SHP77 treated with DMSO at 0.1 percent for 48 hours (cell line): ENCODE results near the gene PPCDC.

Source experiments
- DNase-seq: peaks from one replicate; lab custom pipeline; 2025; lab: John Stamatoyannopoulos, UW

The PPCDC gene

DNA sequence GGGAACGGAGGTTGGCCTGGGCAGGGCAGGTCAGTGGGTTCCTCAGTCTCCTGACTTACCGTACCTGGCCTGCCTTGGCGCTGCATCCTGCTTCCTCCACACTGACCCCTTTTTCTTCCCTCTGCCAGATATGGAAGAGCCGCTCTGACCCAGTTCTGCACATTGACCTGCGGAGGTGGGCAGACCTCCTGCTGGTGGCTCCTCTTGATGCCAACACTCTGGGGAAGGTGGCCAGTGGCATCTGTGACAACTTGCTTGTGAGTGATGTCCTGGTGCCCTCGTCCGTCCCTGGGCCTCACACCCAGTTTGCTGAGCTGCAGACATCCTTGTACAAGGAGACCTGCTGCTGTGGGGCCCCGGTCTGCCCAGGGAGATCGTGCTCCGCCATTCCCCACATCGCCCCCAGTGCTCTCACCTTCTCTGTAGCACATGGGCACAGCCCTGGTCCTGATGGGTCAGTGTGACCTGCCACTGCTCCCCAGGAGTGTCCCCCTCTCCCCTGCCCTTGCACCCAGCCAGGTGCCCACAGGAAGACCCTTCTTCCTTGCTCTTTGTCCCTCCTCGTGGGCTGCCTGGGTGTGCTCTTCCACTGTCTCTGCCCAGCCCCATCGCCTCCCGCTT lies 21.0 kb downstream of the PPCDC start:
- no peak for DNase-seq

DNA sequence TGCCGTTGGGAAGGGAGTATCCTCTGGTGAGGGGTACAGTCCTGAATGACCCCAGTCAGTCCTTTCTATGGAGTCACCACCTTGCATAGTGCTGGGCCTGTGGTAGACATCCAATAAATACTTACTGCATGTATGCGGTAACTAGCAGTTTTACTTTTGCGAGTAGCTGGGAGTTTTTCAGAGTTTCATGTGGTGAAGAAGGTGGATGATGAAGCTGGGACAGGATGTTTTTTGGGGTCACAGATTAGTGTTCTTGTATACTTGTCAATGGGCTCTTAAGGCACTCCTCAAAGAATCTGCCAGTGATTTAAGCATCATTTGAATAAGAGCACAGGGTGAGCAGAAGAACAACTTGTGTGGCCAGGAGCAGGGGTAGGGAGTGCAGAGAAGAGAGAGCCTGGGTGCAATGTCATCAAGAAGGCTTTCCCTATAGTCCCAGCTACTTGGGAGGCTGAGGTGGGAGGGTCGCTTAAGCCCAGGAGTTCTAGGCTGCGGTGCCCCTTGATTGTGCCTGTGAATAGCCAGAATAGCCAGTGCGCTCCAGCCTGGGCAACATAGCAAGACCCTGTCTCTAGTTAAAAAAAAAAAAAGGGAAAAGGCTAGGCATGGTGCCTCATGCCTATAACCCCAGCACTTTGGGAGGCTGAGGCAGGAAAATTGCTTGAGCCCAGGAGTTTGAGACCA lies 22.1 kb downstream of the PPCDC start:
- no peak for DNase-seq

DNA sequence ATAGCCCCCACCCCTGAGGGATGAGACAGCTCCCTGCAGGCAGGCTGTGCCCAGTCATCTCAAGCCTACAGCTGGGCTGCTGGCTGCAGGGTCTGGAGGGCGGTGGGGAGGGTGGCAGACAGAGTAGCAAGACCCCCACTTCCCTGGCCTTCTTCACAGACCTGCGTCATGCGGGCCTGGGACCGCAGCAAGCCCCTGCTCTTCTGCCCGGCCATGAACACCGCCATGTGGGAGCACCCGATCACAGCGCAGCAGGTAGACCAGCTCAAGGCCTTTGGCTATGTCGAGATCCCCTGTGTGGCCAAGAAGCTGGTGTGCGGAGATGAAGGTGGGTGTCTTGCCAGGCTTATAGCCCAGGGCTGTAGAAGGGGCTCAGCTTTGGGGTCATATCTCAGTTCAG lies 25.0 kb downstream of the PPCDC start:
- DNase-seq: no peak

DNA sequence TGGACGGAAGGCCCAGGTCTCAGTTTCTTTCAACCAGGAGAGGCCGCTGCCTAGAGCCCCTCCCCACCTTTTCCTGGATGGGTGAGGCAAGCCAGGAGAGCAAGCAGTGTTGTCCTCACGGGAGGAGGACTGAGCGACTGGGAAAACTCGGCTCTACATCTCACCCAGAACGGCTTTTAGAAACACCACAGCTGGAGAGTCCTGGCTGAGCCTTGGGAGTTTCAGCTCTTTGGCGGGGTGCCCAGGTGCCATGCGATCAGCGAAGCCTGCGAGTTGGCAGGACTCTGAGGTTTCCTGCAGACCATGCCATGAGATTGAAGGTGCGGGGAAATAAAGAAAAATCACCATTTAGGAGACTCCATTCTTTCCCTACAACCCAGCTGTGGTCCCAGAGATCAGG lies 26.0 kb downstream of the PPCDC start:
- no peak for DNase-seq

DNA sequence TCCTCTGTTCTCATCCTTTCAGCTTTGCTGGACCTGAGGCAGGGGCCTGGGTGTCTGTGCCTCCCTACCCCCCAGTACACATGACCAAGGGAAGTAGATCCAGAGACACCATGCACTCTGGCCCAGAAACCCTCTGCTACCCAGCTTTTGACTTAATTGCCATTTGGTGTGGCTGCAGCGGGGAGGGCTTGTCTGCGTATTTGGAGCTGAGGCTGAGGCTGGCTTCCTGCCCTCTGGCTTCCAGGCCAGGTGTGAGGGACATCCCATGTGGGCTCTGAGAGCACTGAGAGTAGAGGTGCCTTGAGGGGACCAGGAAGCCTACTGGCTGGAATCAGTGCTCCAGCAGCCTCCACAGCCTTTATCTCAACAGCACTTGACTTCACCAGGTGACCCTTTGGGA lies 26.9 kb downstream of the PPCDC start:
- no peak for DNase-seq

DNA sequence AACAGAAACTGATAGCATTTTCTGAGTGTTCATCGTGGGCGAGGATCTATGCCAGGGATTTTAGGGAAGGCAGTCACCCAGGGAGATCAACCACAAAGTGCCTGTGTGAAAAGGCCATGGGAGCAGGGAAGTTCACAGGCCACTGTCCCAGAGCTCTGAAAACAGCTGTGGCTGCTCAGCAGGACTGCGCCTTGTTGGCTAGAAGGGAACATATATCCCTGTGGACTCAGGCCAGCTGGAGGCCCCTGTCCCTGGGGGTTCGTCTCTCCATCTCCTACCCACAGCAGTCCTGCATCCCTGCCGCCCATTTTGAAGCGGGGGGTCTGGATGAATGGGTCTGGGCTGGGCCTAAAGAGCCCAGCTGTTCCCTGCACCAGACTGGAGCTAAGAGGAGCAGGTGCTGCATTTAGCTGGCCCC lies 27.8 kb downstream of the PPCDC start:
- DNase-seq: no peak

DNA sequence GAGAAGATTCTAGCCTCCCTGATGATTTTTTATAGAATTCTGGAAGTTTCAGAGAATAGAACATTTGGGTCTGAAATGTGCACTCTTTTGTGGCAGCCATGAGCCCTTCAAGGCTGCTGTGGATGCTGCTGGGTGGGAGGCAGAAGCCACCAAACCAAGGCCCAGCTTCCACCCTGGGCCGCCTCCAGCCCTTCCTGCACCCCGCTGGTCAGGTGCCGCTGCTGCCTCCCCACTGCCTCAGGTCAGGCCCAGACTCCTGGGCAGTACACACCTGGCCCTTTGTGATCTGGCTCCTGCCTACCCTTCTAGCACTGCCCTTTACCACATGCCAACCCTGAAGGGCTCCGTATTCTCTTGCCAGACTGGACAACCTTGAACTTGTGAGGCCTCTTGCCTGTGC lies 28.3 kb downstream of the PPCDC start:
- DNase-seq: no peak

DNA sequence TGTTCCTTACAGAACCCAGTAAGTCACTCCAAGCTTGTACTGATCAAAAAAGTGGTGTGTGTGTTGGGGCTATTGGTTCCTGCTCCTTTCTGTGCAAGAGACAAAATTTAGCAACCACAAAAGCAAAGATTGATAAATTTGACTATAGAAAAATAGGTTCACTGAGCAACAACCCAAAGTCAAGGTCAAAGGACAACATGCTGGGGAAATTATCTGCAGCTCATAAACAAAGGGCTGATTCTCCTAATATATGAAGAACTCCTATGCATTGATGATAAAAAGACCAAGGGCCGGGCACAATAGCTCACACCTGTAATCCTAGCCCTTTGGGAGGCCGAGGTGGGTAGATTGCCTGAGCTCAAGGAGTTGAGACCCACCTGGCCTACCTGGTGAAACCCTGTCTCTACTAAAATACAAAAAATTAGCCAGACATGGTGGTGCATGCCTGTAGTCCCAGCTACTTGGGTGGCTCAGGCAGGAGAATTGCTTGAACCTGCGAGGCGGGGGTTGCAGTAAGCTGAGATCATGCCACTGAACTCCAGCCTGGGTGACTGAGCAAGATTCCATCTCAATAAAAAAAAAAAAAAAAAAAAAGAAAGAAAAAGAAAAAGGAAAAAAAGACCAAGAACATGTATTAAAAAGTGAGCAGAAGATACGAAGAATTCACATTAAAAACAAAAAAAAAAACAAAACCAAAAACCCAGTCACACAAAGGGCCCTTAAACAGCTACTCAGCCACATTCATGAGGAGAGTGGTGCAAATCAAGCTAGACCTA lies 29.8 kb downstream of the PPCDC start:
- DNase-seq: no peak

DNA sequence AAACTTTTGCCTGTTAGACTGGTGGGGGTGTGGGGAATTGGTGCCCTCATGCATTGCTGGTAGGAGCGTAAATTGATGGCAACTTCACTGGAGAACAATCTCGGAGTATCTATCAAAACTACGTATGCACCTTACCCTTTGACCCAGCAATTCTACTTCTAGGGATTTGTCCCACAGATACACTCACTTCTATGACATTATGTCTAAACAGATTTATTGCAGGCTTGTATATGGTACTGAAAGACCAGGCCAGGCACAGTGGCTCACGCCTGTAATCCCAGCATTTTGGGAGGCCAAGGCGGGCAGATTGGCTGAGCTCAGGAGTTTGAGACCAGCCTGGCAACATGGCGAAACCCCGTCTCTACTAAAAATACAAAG lies 30.3 kb downstream of the PPCDC start:
- DNase-seq: no peak

DNA sequence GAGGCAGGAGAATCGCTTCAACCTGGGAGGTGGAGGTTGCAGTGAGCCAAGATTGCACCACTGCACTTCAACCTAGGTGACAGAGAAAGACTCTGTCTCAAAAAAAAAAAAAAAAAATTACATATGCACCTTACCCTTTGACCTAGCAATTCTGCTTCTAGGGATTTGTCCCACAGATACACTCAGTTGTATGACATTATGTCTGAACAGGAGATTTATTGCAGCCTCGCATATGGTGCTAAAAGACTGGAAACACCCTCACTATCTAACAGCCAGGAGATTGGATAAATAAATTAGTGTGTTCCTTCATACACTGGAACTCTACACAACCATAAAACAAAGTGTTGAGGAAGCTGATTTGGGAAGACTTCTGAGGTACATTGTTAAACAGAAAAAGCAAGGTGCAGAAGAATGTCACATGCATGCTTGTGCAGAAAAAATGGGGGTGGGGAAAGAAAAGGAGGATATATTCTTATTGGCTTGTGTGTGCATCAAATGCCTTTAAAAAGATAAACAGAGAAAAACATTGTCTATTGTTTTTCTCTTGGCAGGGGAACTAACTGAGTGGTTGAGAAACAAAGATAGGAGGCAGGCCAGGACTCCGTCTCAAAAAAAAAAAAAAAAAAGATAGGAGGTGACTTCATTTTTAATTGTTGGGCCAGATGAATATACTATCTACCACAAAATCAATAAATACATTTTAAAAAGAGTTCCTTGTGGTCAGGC lies 30.9 kb downstream of the PPCDC start:
- no peak for DNase-seq

DNA sequence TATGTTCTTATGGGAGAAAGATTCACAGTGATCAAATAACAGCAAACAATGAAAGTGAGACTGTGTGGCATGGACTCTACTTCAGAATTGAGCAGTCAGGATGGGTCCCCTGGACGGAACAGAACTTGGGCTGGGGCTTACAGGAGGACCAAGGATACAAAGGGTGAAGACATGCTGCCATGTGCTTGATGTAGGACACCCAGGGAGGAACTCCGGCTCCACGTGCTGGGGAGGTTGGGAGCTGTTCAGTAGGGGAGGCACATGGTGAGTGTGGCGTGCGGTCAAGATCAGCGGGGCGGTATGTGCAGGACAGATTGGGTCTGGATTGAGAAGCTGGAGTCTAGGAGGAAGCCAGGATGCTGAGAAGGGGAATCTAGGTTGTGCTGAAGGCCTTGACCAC lies 32.6 kb downstream of the PPCDC start:
- DNase-seq: no peak

DNA sequence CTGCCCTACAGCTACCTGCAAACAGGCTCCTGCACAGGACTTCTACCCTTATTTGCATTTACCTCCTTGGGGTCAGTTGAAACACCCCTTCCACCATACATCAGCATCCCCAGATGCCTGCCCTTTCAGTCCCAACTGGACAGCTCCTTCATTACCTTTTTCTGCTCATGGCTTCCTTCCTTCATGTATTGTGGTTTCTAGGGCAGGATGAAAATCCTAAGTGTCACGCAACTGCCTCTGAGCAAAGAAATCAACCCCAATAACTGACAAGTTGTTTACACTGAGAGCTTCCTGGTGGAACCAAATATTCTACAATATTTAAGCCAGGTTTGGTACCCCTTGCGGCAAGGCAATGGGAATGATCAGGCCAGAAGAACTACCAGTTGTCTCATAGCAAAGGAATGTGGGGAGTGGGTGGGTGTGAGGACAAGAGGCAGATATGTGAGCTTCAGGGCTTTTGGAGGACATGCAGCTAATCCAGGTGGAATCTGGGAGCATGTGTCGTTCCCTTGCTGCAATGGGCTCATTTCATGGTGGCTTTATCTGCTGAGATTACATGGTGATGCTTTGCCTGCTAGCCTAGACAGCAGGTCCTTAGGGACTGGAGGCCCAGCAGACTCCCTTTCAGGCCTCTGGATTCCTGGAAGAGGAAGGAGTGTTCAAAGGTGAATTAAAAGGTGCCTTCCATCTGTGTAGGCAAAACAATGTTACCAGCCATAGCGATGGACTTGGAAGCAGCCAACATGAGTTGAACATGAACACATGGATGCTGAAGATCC lies 34.9 kb downstream of the PPCDC start:
- DNase-seq: no peak

DNA sequence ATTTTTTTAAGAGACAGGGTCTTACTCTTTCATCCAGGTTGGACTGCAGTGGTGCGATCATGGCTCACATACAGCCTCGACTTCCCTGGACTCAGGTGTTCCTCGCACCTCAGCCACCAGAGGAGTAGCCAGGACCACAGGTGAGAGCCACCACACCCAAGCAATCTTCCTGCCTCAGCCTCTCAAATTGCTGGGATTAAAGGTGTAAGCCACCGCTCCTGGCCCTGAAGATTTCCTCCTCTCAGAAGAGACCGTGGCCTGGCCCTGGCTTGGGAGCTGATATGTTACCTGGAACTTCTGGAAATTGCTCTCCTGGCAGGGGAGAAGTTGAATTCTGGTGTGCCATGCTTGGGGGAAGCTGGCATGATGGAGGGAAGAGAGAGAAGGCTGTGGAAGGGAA lies 36.2 kb downstream of the PPCDC start:
- DNase-seq: no peak

DNA sequence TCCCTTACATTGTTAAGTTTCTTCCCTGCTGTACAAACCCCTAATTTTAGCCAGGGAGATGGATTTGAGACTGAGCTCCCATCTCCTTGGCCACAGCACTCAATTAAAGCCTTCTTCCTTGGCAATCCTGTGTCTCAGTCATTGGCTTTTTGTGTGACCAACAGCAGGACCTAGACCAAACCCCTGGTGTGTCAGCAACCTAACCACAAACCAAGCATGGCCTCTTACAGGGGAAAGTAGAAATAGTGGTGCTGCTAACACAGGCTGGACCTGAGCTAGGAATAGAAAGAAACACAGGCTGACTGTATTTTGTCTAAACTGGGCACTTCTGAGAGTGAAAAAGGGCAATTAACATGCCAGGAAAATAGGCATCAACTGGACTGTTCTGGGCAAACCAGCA lies 37.9 kb downstream of the PPCDC start:
- DNase-seq: no peak

DNA sequence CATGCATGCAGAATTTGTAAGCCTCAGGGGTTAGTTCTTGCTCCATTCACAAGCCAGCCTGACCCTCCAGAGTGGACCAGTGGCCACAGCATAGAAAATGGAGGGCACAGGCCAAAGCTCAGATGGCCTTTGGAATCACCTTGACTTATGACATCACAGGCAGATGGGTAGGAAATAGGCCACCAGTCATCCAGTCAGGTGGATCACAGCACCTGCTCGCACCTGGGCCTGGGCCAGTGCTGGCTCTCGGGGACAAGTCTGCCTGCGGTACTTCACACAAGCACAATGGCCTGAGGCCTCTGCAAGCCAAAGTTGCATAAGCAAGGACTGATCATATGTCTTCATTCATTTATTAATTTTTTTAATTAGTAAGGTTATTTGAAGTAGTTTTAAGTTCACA lies 39.3 kb downstream of the PPCDC start:
- DNase-seq: no peak

DNA sequence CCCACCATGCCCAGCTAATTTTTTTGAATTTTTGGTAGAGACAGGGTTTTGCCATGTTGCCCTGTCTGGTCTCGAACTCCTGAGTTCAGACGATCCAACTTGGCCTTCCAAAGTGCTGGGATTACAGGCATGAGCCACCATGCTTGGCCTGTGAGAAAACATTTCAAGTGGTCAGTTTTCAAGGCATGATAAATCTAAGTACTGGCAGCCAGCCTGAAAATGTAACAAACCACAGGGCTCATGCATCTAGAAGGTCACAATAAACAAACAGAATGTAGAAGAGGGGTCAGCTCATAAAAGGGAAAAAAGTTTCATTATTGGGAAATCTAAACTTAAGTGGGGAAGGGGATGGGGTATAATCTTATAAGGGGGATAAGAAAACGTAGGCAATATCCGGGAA lies 39.9 kb downstream of the PPCDC start:
- DNase-seq: no peak

DNA sequence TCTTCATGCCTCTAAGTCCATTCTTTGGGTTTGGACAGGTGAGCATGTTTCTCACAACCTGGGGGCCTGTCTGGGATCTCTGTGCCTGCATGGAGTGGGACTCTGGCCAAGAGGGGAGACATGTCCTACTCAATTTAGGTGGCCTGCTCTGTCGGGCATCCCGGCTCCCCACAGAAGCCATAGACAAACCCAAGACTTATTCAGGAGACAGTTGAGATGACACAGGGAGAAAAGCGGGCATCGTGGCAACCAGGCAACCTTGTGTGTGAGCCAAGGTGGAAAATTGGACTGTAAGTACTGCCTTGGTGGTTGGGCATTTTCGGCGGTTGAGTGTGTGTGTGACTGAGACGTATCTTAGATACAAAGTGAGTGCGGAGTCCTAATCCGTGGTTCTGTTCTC lies 40.5 kb downstream of the PPCDC start:
- DNase-seq: no peak

DNA sequence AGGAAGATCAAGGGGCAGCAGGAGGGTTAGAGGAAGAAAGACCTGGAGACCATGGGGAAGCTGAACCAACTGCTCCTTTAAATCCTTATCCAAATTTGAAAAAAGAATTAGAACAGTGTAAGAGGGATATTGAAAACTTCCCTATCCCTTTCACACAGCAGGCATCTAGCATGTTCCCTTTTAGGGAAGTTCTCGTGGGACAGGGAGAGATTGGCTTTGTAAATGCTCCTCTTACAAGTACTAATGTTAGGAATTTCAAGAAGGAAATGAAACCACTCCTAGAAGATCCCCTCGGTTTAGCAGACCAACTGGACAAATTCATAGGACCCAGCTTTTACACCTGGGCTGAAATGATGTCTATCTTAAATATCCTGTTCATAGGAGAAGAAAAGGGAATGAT lies 41.5 kb downstream of the PPCDC start:
- DNase-seq: no peak

DNA sequence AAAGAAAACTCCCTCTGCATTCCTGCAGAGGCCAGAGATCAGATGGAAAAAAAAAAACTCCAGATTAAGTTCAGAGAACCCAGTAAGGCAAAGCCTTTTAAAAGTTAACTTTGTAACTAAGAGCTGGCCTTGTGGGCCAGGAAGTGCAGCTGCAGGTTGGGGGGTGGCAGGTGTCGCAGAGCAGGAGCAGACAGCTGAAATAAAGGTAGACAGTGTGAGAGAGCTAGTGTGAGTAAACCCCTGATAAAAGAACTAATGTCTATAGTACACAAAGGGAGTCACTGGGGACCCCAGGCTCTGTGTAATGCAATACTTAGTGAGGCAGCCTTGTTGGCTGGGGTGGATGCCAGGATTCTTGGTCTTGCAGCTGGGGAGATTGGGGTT lies 42.1 kb downstream of the PPCDC start:
- no peak for DNase-seq

DNA sequence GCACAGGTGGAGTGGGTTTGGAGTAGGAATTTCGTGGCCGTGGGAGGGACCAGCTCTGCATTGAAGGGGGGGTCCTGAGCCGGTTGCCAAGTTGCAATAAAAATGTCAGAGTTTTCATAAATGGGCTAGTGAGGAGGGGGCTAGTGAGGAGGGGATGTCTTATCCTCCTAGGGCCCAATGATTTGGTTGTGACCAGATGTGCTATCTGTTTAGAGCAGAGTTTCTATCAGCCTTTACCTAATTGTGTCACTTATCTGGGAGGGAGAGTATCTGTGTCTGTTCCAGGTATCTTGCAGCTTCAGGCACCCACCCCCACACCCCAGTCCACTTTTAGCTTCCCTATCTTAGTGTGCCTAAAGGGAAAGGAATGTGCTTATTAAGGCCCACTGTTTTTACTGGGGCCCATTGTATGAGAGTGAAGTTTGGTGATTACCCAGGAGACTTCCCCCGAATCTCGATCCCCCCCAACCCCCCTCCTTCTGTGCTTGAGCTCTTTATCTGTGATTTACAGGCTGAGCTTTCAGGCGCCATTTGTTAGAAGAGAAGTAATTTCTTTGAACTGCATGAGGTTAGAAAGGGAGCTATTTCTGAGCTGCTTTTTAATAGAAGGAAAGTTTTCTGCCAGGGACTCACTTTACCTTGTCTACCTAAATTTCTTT lies 42.6 kb downstream of the PPCDC start:
- no peak for DNase-seq

DNA sequence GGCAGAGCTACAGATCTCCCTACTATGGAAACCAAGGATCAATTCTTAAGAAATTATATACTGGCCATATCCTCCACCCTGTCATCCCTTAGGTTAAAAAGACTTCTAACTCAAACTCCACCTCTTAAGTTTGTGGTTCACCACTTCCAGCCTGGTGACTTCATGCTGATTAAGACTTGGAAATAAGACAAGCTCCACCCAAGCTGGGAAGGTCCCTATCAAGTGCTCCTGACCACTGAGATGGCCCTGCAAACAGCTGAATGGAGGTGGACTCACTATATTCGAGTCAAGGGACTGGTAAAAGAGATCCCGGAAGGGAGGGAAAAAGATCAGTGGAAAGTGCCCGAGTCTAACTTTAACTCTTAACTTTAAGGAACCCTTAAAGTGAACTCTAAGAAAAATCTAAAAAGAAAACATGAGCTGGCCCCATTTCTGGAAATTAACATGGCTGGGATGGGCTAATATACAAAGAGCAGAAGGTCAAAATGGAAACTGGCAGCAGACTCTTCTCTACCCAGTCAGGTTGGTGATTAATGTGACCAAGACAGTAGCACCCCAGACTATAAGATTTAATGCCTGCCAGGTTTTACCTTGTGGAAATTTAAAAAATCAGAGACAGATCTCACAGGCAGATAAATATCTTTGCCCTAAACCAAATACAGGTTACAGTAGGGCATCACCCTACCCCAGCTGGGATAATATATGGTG lies 43.9 kb downstream of the PPCDC start:
- no peak for DNase-seq
